NCI-H1417 (cell line): ENCODE results near the gene IL1RAPL2.
"Not testable (repeated sequence)": the region's sequence is repeated elsewhere in the genome, so short reads cannot be mapped to it uniquely, and the experiment has no call there.

Source experiments
- DNase-seq, 3 experiments: peaks; one replicate each; lab custom pipeline; 2025; lab: John Stamatoyannopoulos, UW

IL1RAPL2 gene

GRCh38 chrX:105805655-105806054, 1239.7 kb downstream of the IL1RAPL2 start:
- not testable (repeated sequence) for DNase-seq

GRCh38 chrX:105816517-105816916, 1250.5 kb downstream of the IL1RAPL2 start:
- DNase-seq, result no peak
